ENCODE measurements around the gene ATXN7L2. TPM values are rescaled to one million over a fixed set of nuclear protein-coding genes. Genes with fewer than 3 reads are reported as not detected.
A peak's percentile ranks its signal among the peaks of the same experiment; 100 is the strongest.

Gene ATXN7L2
- total RNA-seq, 1 donor from 2014 or later = 6.0 TPM

GRCh38 chr1:109523706-109524105 is 40.0 kb downstream of the ATXN7L2 start:
- DNase-seq (ENCODE audit: low spot score) = no peak

- no peak for DNase-seq (ENCODE audit: low spot score)
Measured at GRCh38 chr1:109527098-109527811, 43.5 kb downstream of the ATXN7L2 start.

DNA sequence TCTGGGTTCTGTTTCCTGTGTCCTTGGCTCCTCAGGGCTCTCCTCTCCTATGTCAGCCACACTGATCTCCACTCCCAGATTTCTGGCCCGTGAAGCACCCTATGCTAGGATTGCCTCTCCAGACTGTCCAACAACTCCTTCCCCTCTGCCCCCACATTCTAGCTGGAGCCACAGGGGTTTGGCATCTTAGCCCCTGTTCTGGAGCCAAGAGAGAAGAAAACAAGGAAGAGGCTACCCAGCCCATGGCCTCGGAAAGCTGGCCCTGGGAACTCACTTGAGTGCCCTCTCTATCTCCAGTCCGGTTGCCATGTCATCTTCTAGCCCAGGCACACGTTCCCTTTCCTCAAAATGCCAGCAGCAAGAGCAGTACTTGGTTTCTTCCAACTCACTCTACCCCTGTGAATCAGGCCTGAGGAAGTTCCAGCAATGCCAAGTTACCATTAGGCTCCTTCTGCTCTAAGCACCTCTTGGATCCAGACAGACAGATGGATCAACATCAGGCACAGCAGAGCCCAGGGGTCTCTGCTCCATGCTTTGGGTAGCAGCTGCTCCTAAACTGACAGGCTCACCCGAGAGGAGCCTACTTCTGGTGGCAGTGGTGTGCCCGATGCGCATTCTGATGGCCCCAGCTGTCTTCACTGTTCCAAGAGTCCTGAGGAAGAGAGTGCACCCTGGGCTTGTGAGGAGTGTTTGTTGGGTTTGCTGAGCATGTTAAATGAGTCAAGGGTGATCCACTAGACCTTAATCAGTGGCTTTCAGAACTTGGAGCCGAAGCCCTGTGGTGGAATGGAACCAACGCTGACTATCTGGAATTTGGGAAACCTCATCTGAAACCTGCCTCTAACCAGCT is 44.4 kb downstream of the ATXN7L2 start:
- no peak for DNase-seq (ENCODE audit: low spot score)

GRCh38 chr1:109528712-109529111 is 45.0 kb downstream of the ATXN7L2 start:
- DNase-seq (ENCODE audit: low spot score) = no peak

DNA sequence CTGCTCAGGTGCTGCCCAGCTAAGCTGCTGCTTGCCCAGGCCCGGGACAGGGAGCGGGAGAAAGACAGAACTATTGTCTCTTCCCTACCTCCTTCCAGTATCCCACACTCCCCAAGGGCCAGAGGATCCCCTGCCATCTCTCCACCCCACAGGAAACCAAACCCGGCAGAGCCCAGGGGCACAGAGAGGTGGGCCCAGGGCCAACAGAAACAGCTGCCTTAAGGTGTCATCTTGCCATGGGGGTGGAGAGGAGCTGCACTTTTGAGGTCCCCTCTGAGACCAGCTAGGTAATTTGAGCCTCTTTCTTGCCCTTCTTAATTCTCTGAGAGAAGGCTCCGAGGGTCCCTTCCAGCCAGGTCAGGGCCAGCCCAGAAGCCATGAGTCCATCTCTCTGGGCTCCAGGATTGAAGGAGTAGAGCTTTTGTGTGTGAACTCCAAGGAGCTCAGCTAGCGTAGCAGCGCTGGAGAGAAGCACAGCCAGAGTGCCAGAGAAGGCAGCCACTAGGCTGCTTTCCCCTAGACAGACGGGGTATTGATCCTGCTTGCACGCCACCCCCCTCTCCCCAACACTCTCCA is 46.3 kb downstream of the ATXN7L2 start:
- no peak for DNase-seq (ENCODE audit: low spot score)

DNA sequence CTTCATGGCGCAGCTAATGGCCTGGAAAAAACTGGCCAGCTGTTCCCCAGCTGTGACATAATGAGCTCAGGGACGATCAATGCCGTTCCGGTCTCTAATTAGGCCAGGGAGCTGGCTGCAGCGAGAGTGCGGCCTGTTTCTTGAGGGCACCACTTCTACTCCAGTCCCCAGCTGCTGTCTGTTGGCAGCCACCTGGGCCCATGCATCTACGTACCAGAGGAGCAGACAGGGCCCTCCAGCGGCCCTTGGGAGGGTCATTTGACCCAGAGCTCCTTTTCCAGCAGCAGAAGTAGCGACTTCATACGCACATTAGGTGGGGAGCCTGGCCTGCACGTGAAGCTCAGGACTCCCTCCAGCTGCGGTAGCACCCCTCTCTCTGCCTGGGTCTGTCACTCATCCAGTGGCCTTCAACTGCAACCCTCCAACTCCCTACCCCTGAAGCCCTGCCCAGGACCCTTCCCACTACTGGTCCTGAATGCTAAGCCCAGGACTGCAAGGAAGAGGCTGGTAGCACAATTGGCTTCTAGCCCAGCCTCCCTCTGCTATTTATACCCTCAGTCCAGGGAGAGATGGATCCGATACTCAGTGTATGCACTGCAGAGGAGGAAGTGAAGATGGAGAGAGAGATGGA is 46.9 kb downstream of the ATXN7L2 start:
- no peak for DNase-seq (ENCODE audit: low spot score)

DNA sequence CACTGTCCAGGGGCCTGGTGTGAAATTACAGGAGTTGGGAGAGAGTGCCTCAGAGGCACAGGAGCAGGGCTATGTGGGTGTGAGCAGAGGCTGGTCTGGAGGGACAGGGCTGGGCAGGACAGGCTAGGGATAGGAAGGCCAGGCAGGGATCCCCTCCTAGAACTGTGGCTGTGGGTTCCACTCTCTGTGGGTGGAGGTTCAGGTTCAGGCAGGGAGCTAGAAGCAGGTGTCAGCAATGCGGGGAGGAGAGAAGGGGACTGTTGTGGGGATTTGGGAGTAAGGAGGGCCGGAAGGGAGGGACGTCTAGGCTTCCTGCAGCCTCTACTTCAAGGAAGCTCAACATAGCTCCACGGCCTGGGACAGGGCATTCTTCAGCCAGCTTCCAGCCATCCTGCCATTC is 47.7 kb downstream of the ATXN7L2 start:
- DNase-seq (ENCODE audit: low spot score) = no peak

DNA sequence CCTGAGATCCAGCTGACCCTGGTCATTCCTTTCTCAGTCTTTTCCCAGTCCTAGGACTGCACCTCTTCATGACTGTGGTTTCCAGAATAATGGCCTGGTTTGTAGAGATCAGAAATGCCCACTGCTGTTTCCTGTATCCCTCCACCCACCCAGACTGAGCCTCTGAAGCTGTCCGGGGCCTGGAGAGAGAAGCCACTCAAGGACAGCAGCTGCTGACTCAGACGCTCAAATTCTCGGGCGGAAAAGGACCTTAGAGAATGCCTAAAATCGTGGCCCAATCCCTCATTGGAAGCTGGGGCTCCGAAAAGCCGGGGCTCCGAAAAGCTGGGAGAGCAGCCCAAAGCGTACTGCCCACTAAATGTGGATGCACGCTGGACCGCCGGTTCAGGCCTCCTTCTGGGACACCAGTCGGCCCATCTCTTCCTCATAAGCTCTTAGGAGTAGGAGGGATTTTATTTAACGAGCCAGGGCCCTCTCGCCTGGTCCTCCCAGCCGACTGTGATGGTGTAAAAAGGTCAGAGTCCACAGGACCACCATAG is 48.2 kb downstream of the ATXN7L2 start:
- DNase-seq (ENCODE audit: low spot score) = peak; percentile 44

GRCh38 chr1:109532365-109533136 is 48.8 kb downstream of the ATXN7L2 start:
- peak; percentile 89 for DNase-seq (ENCODE audit: low spot score)

- no peak for DNase-seq (ENCODE audit: low spot score)
Measured at GRCh38 chr1:109534307-109534858, 50.7 kb downstream of the ATXN7L2 start.

DNA sequence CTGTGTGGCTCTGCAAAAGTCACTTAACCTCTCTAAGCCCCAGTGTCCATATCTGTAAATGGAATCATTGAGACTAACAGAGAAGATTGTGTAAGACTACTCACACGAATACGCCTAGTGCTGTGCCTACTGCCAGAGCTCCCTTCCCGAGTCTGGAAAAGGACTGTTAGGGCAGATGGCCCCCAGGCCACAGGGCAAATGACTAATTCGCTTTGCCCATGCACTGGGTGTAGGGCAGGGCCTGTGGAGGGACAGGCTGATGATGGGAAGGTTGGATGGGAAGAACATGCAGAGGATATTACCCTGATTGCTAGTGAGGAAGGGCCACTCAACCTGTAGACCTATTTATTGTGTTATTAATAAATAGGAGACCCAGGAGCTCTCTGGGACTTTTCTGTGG is 51.8 kb downstream of the ATXN7L2 start:
- no peak for DNase-seq (ENCODE audit: low spot score)

GRCh38 chr1:109535971-109536491 is 52.3 kb downstream of the ATXN7L2 start:
- no peak for DNase-seq (ENCODE audit: low spot score)

DNA sequence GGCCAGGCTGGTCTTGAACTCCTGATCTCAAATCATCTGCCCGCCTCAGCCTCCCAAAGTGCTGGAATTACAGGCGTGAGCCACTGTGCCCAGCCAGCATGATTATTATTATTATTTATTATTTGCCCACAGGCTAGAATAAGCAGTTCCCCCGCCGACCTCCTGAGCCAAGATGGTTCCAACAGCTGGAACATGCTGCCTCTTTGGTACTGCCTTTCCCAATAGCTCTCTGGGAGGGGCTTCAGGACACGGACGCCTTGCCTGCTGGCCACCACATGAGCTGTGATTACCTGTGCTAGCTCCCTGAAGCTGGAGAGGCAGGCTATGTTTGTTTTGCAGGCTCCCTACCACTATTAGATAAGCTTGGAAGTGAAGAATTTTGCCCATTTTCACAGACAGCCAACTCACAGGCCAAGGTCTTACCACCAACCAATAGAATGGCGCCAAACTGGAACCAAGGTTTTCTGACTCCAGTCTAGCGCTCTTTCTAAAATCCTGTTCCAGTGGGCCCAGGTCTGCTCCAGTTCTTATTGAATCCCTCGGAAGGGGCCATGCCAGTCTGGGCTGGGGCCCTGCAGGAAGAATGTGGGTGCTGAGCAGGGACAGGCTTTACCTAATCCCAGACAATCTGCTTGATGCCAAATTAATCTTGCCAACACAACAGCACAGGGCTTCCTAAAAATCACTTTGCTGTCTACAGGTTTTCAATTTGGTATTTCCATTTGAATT is 53.9 kb downstream of the ATXN7L2 start:
- no peak for DNase-seq (ENCODE audit: low spot score)

GRCh38 chr1:109538827-109539555 is 55.3 kb downstream of the ATXN7L2 start:
- DNase-seq (ENCODE audit: low spot score) = no peak

DNA sequence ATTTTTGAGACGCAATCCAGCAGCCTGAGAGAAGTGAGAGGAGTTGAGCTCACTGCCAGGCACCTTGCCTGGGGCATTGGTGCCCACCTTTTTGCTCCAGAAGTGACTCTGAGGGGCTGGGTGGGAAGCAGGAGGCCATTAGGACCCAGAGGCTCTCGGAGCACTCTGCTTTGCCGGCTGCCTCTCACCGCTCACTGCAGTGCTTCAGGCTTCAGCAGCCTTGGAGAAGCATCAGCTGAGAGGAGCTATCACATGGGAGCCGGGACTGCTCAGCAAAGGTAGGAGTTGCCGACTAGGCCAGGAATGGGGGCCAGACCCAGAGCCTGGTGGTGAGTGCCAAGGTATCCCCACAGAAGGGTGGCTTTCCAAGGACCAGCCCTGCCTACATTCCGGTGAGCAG is 56.0 kb downstream of the ATXN7L2 start, which contains the start of gene GPR61:
TSS of gene GPR61 (plus strand) at position 197 of the 400 bp plus-strand sequence. CDS start 3,151 bp downstream, outside the sequence.
- no peak for DNase-seq (ENCODE audit: low spot score)

GRCh38 chr1:109541102-109541501 is 57.4 kb downstream of the ATXN7L2 start:
- no peak for DNase-seq (ENCODE audit: low spot score)
